ENCODE results near the gene OPHN1.

Gene OPHN1

DNA sequence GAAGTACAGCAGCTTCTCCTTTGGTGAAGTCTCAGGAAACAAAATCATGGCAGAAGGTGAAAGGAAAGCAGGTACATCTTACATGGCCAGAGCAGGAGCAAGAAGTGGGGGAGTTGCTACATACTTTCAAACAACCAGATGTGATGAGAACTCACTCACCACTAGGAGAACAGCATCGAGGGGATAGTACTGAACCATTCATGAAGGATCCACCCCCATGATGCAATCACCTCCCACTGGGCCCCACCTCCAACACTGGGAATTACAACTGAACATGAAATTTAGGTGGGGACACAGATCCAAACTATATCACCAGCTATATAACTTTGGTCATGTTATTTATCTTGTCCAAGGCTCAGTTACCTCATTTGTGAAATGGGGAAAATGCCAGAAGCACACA lies 159.4 kb downstream of the OPHN1 start:
- no peak for TF ChIP-seq GATA2 (IDR thresholded peaks at IDR 0.05; ENCODE audit: low read depth, low read length)
- TF ChIP-seq GATA3 (IDR thresholded peaks at IDR 0.05; ENCODE audit: low read depth, low read length) = no peak

DNA sequence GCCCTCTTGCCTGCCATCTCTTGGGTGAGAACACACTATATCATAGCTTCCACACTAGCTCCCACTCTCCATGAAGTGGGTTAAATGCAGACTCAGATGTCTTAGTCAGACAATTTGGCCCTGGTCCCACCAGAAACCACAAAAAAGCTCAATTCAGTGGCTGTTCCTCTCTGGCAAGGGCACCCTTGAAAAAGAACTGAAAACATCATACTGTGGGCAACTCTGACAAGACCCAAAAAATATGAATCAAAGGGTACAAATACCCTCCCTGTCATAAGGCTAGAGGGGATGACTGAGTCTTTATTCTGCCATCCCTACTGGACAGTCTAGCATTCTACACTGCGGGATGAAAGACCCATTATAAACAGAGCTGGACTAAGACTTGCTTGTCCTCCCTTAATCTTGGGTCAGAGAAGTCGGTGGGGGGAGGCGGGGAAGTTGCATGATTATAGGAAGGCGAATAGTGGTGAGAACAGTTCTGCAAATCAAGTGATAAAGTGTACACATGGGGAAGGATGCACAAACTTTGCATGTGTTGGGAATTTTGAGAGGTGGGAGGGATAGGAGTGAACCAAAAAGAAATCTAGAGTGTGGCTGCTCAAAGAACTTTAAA lies 172.1 kb downstream of the OPHN1 start:
- TF ChIP-seq GATA3 (IDR thresholded peaks at IDR 0.05; ENCODE audit: low read depth, low read length) (no peak), GATA2 (IDR thresholded peaks at IDR 0.05; ENCODE audit: low read depth, low read length) (no peak)

DNA sequence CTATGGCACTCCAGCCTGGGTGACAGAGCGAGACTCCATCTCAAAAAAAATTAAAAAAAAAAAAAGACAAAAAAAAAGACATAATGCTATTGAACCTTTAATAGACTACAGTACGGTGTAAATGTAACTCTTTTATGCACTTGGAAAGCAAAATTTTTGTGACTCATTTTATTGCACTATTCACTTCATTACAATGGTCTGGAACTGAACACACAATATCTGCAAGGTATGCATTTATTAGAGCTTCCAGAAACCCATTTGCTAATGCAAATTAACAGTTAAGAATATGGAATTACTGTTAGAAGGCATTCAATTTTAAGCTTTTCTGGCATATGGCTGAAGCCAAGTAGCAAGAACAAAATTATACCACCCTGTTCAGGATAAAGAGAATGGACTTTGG lies 176.3 kb downstream of the OPHN1 start:
- TF ChIP-seq GATA2 (IDR thresholded peaks at IDR 0.05; ENCODE audit: low read depth, low read length) (no peak), GATA3 (IDR thresholded peaks at IDR 0.05; ENCODE audit: low read depth, low read length) (no peak)

DNA sequence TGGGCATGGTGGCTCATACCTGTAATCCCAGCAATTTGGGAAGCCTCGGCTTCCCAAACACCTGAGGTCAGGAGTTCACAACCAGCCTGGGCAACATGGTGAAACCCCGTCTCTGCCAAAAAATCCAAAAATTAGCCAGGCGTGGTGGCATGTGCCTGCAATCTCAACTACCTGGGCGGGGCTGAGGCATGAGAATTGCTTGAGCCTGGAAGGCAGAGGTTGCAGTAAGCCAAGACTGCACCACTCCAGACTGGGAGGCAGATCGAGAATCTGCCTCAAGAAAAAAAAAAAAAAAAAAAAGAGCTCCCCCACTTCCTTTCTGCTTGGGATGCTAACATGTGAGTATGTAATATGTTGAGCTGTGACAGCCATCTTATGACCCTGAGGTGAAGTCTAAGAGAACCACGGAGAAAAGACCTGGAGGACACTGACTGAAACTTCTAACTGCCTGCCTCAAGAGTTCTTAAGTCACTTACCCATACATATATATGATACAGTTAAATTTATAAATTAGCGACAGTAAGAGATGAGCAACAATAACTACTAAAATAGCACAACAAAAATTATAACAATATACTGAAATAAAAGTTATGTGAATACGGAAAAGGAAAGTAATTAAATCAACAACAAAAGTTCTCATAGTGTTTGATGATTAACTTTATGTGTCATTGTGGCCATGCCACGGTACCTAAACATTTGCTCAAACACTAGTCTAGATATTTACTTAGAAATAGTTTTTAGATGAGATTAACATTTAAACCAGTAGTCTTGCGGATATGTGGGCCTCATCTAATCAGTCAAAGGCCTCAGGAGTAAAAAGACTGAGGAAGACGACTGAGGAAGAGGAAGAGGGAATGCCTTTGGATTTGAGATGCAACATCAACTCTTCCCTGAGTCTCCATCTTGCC lies 178.3 kb downstream of the OPHN1 start:
- TF ChIP-seq GATA2 (IDR thresholded peaks at IDR 0.05; ENCODE audit: low read depth, low read length) (no peak), GATA3 (IDR thresholded peaks at IDR 0.05; ENCODE audit: low read depth, low read length) (no peak)

DNA sequence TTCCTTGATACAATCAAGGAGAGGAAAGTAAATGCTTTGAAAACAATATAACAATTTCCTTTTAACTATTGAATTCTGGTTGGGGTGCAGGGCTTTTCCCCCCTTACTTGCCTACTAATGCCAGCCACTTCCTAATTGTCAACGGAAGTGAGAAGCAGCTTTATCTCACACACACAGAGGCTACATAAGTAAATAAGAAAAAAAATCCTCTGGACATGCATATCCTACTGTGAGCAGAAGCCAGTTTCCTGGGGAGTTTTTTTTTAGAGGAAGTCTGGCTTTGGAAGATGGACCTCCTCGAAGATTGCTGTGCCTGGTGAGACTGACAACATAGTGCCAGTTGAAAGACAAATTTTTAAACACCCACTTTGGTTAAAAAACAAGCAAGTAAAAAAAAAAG lies 180.6 kb downstream of the OPHN1 start:
- TF ChIP-seq GATA3 (IDR thresholded peaks at IDR 0.05; ENCODE audit: low read depth, low read length) (no peak), GATA2 (IDR thresholded peaks at IDR 0.05; ENCODE audit: low read depth, low read length) (no peak)

DNA sequence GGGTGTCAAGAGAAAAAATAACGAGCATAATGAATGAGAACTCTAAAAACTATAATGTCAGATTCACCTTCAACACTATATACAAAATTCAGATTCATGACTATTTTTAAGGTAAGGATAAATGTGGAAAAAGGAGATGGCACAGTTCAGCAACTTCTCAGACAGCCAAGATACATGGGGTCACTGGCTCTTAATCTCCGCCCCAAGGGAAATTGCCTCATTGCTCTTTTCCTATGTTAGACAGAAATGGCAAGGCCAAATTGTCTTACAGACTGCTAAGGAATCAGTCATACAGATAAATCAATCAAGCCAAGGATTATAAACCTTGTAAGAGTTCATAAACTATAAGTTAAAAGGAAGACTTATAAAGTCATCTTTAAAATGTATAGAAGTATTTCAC lies 183.4 kb downstream of the OPHN1 start:
- no peak for TF ChIP-seq GATA2 (IDR thresholded peaks at IDR 0.05; ENCODE audit: low read depth, low read length)
- no peak for TF ChIP-seq GATA3 (IDR thresholded peaks at IDR 0.05; ENCODE audit: low read depth, low read length)

DNA sequence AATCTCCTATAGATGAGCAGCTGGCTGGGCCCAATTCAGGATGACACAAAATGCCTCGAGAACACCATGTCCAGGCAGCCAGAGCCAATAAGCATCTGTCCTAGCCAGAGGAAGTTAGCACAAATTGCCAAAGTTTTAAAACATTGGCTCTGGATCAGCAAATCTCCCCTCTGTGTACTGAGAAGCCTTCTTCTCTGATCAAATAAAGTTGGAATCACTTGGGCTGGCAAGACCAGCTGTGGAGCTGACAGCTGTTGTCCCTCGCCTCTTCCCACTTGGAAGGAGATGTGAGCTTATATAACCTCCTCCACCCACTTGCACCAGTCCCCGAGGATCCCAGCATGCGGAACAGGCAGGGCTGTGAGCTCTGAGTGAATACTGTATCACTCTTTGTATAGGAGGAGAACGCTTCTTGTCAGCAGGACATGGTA lies 183.9 kb downstream of the OPHN1 start:
- TF ChIP-seq GATA3 (IDR thresholded peaks at IDR 0.05; ENCODE audit: low read depth, low read length) (no peak), GATA2 (IDR thresholded peaks at IDR 0.05; ENCODE audit: low read depth, low read length) (no peak)

DNA sequence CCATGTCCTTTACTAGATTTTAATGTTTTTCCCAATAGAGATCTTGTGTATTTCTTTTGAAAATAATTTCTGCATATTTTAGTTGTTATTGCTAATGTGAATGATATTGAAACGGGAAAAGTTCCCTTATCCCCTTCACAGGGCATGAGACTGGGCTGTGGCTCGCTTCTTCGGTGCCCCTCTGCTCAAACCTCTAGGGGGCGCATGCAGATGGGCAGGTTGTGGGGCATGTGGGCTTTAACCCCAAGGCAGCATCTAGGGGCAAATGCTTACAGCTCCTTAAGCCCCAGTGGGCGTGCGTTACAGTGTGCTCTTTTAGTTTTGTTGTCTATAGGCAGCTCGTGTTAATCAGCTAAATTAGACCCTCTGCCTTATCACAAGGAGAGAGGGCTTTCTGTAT lies 194.7 kb downstream of the OPHN1 start:
- TF ChIP-seq GATA3 (IDR thresholded peaks at IDR 0.05; ENCODE audit: low read depth, low read length) (no peak), GATA2 (IDR thresholded peaks at IDR 0.05; ENCODE audit: low read depth, low read length) (no peak)

DNA sequence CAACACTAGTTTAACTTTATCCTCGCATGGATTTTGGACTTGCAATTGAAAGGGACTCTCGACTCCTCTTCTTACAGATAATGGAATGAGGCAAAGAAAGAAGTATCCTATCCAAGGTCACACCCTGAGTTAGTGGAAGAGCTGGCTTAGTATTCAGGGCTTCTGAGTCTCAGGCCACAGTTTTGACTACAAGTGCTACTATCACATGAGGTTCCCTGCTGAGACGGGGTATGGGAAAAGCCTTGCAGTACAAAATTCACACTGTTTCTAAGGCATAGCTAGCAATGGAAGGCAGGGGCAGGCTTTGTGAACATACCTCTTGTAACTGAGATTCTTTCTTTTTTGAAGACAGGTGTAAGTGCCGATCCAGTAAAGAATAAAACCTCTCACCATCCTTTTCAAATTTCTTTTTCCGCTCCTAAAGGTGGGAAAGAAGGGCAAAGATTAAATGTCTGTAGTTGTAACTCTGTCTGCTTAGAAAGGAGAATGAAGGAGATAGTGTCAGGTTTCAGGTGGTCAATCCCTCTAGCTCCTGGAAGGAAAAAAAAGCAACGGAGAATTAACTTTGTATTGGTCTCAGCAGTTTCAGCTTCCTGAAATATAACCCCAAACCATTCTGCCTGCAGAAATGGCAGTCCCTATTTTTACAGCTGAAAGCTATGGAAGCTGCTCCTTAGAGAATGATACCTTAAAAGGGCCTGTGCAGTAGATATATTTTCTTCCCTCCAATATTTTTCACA lies 199.0 kb downstream of the OPHN1 start:
- TF ChIP-seq GATA2 (IDR thresholded peaks at IDR 0.05; ENCODE audit: low read depth, low read length) (no peak), GATA3 (IDR thresholded peaks at IDR 0.05; ENCODE audit: low read depth, low read length) (no peak)

DNA sequence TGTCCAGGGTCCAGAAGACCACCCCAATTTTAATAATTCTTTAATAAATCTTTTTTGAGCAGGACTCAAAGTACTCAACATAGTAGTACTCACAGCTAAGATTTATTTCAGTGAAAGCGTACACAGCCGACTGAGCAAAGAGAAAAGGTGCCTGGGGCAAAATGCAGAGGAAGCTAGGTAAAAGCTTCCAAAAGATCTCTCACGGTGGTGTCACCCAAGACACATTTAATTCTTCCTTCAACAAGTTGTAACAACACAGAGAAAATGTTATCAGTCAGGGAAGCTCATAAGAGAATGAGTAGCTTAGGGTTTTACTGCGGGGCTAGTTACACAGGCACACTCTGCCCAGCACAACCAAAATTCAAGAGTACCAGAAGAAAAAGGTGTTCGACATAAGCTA lies 201.1 kb downstream of the OPHN1 start:
- no peak for TF ChIP-seq GATA2 (IDR thresholded peaks at IDR 0.05; ENCODE audit: low read depth, low read length)
- TF ChIP-seq GATA3 (IDR thresholded peaks at IDR 0.05; ENCODE audit: low read depth, low read length) = no peak

DNA sequence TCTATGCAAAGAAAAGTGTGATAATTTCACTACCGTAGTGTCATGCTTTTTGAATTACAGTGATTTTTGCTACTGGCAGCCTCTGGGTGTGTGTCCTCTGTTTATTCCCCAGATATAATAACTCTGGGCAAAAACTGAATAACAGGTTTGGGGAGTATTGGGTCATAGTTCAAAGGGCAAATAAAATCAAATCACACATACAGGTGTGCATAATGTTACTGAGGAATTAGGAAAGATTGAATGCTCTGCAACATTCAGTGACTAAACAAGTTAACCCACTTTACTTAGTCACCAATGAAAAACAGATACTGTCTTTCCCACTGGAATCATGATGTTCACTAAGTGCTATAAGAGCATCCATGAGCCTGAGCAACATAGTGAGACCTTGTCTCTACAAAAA lies 224.3 kb downstream of the OPHN1 start:
- no peak for TF ChIP-seq GATA2 (IDR thresholded peaks at IDR 0.05; ENCODE audit: low read depth, low read length)

DNA sequence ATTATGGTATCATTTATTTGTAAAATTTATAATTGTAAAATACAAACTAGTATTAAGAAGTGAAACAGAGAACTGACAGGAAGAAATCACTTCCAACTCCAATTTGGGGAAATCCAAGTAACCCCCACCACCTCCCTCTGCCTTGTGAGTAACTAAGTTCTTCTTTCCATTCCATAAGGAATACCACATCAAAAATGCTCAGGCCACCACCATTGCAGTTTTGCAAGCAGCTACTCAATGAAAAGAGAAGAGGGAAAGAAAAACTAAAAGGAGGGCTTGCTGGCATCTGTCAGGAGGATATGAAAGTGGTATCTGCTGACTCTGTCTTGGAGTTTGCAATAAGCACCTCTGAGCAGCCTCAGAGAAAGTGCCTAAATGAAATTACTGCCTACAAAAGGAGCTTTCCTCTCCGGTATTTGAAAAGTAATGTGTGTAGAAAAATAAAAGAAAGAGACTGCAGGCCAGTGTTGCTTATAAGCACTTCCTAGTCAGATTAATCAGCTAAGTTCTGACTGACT lies 228.7 kb downstream of the OPHN1 start:
- TF ChIP-seq GATA2 (IDR thresholded peaks at IDR 0.05; ENCODE audit: low read depth, low read length) (no peak), GATA3 (IDR thresholded peaks at IDR 0.05; ENCODE audit: low read depth, low read length) (no peak)

DNA sequence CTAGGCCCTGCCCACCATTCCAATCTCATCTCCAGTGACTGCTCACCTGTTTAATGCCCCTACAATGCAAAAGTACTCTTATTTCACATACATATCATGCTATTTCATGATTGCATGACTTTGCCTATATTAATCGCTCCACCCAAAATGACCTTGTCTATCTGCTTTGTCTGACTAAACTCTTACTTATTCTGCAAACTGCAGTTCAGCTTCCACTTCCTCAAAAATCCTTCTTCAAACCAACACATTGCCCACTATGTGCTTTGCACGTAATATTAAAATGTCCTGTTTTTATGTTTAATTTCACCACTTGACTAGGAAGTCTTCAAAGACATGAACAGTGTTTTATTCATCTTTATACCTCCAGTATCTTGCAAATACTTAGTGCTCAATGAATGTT lies 229.6 kb downstream of the OPHN1 start:
- TF ChIP-seq GATA2 (IDR thresholded peaks at IDR 0.05; ENCODE audit: low read depth, low read length) = no peak
- TF ChIP-seq GATA3 (IDR thresholded peaks at IDR 0.05; ENCODE audit: low read depth, low read length) = no peak

DNA sequence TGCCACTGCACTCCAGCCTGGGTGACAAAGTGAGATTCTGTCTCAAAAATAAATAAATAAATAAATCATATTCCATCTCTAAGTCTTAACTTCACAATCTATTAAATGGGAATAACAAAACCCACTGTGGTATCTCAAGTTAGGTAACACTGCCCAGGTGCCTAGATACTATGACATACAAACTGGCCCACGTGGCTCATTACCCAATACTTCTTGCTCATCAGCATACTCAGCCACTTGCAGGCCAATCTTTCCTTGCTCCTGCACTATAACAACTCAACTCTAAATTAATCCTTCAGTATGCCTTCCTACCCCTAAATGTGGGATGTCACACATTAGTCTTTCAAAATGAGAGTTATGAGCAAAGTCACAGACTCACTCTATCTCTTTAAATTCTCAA lies 230.1 kb downstream of the OPHN1 start:
- TF ChIP-seq GATA2 (IDR thresholded peaks at IDR 0.05; ENCODE audit: low read depth, low read length) (no peak), GATA3 (IDR thresholded peaks at IDR 0.05; ENCODE audit: low read depth, low read length) (no peak)

All from SH-SY5Y (cell line).